H1 (cell line): ENCODE results near the gene APOL1. TPM values are rescaled to one million over a fixed set of nuclear protein-coding genes. Genes with fewer than 3 reads are reported as not detected.

Experiments
- ASH2L ChIP-seq: fragments of 200-600, 300-600 bp; sonication (generic); IDR thresholded peaks from one replicate; pipeline ENCODE4 v1.7.1; 2017; ENCODE audit warnings: low read length
- CHD7 ChIP-seq: fragments of 300-600 bp; sonication (generic); IDR thresholded peaks from 2 replicates; pipeline ENCODE4 v1.7.1; 2012; ENCODE audit warnings: low read length, moderate library complexity, mild to moderate bottlenecking, inconsistent platforms; ENCODE audit not compliant: insufficient replicate concordance
- EP300 ChIP-seq, 2 experiments: IDR thresholded peaks; 1 replicate in 1 of 2; 2 replicates in 1 of 2; pipeline ENCODE4 v1.6.1; 2011 to 2012; ENCODE audit warnings: low read depth in 2 of 2, low read length in 2 of 2, mild to moderate bottlenecking in 2 of 2, borderline replicate concordance in 1 of 2, inconsistent platforms in 1 of 2, moderate library complexity in 1 of 2
- JUND ChIP-seq: IDR thresholded peaks from 2 replicates; pipeline ENCODE4 v1.6.1; 2011; ENCODE audit warnings: mild to moderate bottlenecking, improper control_type of control experiment, low read length
- RAD21 ChIP-seq, 2 experiments: IDR thresholded peaks in 1 of 2; conservative IDR thresholded peaks in 1 of 2; 2 replicates each; pipeline ENCODE4 v1.6.1; 2011; ENCODE audit warnings: low read depth in 2 of 2, low read length in 2 of 2, improper control_type of control experiment in 1 of 2, inconsistent platforms in 1 of 2, mild to moderate bottlenecking in 1 of 2, moderate library complexity in 1 of 2
- RFX5 ChIP-seq: IDR thresholded peaks from 2 replicates; pipeline ENCODE4 v1.6.1; 2011; ENCODE audit warnings: low read depth, low read length, improper control_type of control experiment, borderline replicate concordance
- SIRT6 ChIP-seq: IDR thresholded peaks from one replicate; pipeline ENCODE4 v1.7.1; 2012; ENCODE audit warnings: low read length, inconsistent platforms
- SP4 ChIP-seq: IDR thresholded peaks from 2 replicates; pipeline ENCODE4 v1.6.1; 2012; ENCODE audit warnings: low read length, inconsistent platforms
- TAF1 ChIP-seq: IDR thresholded peaks from 2 replicates; pipeline ENCODE4 v1.6.1; 2011; ENCODE audit warnings: mild to moderate bottlenecking, low read depth, low read length
- TEAD4 ChIP-seq: IDR thresholded peaks from 2 replicates; pipeline ENCODE4 v1.6.1; 2012; ENCODE audit warnings: low read depth, low read length, inconsistent platforms, mixed read lengths
- polyA plus RNA-seq, 7 experiments: library from polyadenylated mRNA; depleted of rRNA in 3 of 7; stranded (reverse) in 5 of 7; unstranded in 2 of 7; fragments of >200 nt in 5 of 7; fragments of 200-250 nt in 2 of 7; gene quantifications; 1 replicate in 5 of 7; 2 replicates in 1 of 7; 4 replicates in 1 of 7; pipeline versions ENCODE4 v1.2.1 to v1.2.3, GENCODE V29; 2011 to 2013; ENCODE audit warnings: missing spikeins in 2 of 7, mixed read lengths in 2 of 7
- total RNA-seq: library from RNA; stranded (reverse); fragmentation: NEBNext Ultra II Directional; extraction: Animal tissue kit (Norgen Biotek cat#: 25700); gene quantifications from 2 replicates; pipeline ENCODE4 v1.2.1, GENCODE V29; 2021

APOL1 gene
- total and polyA plus RNA-seq, 2 of the 8 experiments (the other 6 are each of a cell fraction or from before 2014, with no cell fraction given): not detected

- no peak for TF ChIP-seq CHD7
- TF ChIP-seq TAF1: no peak
- TF ChIP-seq SP4: no peak
- TF ChIP-seq TEAD4: no peak
- no peak for TF ChIP-seq RFX5
- no peak for TF ChIP-seq ASH2L
- TF ChIP-seq RAD21 (IDR thresholded peaks at IDR 0.05 in 1 of 2, conservative IDR thresholded peaks at IDR 0.05 in 1 of 2; ENCODE audit: low read depth in 2 of 2, low read length in 2 of 2): no peak
- no peak for TF ChIP-seq JUND
- TF ChIP-seq EP300 (IDR thresholded peaks at IDR 0.05; ENCODE audit: borderline replicate concordance in 1 of 2, low read depth in 2 of 2, low read length in 2 of 2): no peak
- TF ChIP-seq SIRT6: no peak
Observed at GRCh38 chr22:36302439-36303114, 49.6 kb downstream of the APOL1 start (continued).
